Gastroesophageal sphincter (tissue), 4 donors: ENCODE results near the gene ADORA1. TPM values are rescaled to one million over a fixed set of nuclear protein-coding genes. Genes with fewer than 3 reads are reported as not detected.

Experiments
- ATAC-seq: fragments of 150-250 bp; one replicate; pipeline ENCODE4 v1.9.1; 2016; ENCODE audit warnings: mild to moderate bottlenecking, moderate library complexity
- H3K27ac ChIP-seq, 4 donors: fragments of 200-600 bp; sonication (generic) in 3 of 4; 1 replicate in 3 of 4; 2 replicates in 1 of 4; pipeline ENCODE4 v1.5.1; 2016 to 2019
- H3K27me3 ChIP-seq: fragments of 200-600 bp; sonication (generic); one replicate; pipeline ENCODE4 v1.5.1; 2019
- H3K36me3 ChIP-seq, 2 donors: fragments of 200-600 bp; sonication (generic); one replicate each; pipeline ENCODE4 v1.5.1; 2019; ENCODE audit warnings: control low read depth in 1 of 2
- H3K4me1 ChIP-seq, 3 donors: fragments of 200-600 bp; sonication (generic); 1 replicate in 2 of 3; 2 replicates in 1 of 3; pipeline ENCODE4 v1.5.1; 2016 to 2019; ENCODE audit warnings: control low read depth in 2 of 3
- H3K4me3 ChIP-seq, 2 donors: fragments of 200-600 bp; sonication (generic); one replicate each; pipeline ENCODE4 v1.5.1; 2019; ENCODE audit warnings: mild to moderate bottlenecking in 1 of 2, moderate library complexity in 1 of 2
- H3K9me3 ChIP-seq, 3 donors: fragments of 200-600 bp; sonication (generic); one replicate each; pipeline ENCODE4 v1.5.1; 2017 to 2019; ENCODE audit warnings: control low read depth in 2 of 3
- EP300 ChIP-seq: sonication (generic); formaldehyde crosslinking; IDR thresholded peaks from one replicate; pipeline ENCODE4 v1.6.1; 2017; ENCODE audit warnings: antibody characterized with exemption, mild to moderate bottlenecking
- POLR2A ChIP-seq, 2 donors: fragments of 450-650 bp; IDR thresholded peaks; one replicate each; pipeline ENCODE4 v1.6.1; 2017; ENCODE audit warnings: antibody characterized with exemption in 2 of 2, mild to moderate bottlenecking in 2 of 2, moderate library complexity in 1 of 2
- POLR2AphosphoS5 ChIP-seq: sonication (generic); formaldehyde crosslinking; IDR thresholded peaks from one replicate; pipeline ENCODE4 v1.6.1; 2017; ENCODE audit warnings: antibody characterized with exemption
- WGBS, 2 donors: methylation state at CpG; one replicate each; pipeline ENCODE4 v1.1.5; 2018; ENCODE audit warnings: low coverage in 1 of 2; 5-methylcytosine and 5-hydroxymethylcytosine counted together
- total RNA-seq, 4 donors: library from RNA; depleted of rRNA; stranded (reverse); fragments of >200 nt; gene quantifications; one replicate each; pipeline ENCODE4 v1.1.0, GENCODE V29; 2016
- TF ChIP-seq, protein P1 (sequence below), 4 experiments: fragments of 200-600 bp in 2 of 4; fragments of 450-650 bp in 2 of 4; sonication (generic) in 1 of 4; IDR thresholded peaks; one replicate each; pipeline ENCODE4 v1.5.1; 2017 to 2019; ENCODE audit warnings: antibody characterized with exemption in 4 of 4, mild to moderate bottlenecking in 2 of 4, moderate library complexity in 2 of 4

ADORA1 gene
- total RNA-seq, 4 donors from 2014 or later = 0.16 to 2.7 (median 0.33) TPM

DNA sequence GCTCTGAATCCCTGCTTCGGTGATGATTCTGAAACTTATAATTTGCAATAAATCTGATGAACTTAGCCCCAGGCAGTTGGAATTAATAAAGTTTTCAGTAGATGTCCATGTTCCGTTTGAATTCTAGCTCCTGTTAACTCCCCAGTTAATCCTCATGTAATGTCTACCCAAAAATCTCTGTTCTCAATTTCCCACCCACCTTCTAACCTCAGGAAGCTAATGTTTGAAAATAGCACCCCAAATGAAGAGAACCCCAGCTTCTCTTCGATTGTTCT lies 45.4 kb upstream of the ADORA1 start:
- WGBS, 2 donors = 58 to 68% methylated on average over 2 to 3 of the region's 3 CpGs
- Histone ChIP-seq H3K9me3 (no peaks in the 10 kb centered on the region), H3K4me3 (no peak overlapping the region), H3K36me3 (no peaks in the 10 kb centered on the region), H3K4me1 (no peaks in the 10 kb centered on the region), H3K27me3 (peaks cover 34% of the 10 kb centered on the region), H3K27ac (no peak overlapping the region)
- no peak for ATAC-seq
- TF ChIP-seq POLR2AphosphoS5 (no peak), POLR2A (IDR thresholded peaks at IDR 0.05) (no peak), EP300 (no peak)
- TF ChIP-seq, protein P1, sequence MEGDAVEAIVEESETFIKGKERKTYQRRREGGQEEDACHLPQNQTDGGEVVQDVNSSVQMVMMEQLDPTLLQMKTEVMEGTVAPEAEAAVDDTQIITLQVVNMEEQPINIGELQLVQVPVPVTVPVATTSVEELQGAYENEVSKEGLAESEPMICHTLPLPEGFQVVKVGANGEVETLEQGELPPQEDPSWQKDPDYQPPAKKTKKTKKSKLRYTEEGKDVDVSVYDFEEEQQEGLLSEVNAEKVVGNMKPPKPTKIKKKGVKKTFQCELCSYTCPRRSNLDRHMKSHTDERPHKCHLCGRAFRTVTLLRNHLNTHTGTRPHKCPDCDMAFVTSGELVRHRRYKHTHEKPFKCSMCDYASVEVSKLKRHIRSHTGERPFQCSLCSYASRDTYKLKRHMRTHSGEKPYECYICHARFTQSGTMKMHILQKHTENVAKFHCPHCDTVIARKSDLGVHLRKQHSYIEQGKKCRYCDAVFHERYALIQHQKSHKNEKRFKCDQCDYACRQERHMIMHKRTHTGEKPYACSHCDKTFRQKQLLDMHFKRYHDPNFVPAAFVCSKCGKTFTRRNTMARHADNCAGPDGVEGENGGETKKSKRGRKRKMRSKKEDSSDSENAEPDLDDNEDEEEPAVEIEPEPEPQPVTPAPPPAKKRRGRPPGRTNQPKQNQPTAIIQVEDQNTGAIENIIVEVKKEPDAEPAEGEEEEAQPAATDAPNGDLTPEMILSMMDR (IDR thresholded peaks at IDR 0.05) = no peak

DNA sequence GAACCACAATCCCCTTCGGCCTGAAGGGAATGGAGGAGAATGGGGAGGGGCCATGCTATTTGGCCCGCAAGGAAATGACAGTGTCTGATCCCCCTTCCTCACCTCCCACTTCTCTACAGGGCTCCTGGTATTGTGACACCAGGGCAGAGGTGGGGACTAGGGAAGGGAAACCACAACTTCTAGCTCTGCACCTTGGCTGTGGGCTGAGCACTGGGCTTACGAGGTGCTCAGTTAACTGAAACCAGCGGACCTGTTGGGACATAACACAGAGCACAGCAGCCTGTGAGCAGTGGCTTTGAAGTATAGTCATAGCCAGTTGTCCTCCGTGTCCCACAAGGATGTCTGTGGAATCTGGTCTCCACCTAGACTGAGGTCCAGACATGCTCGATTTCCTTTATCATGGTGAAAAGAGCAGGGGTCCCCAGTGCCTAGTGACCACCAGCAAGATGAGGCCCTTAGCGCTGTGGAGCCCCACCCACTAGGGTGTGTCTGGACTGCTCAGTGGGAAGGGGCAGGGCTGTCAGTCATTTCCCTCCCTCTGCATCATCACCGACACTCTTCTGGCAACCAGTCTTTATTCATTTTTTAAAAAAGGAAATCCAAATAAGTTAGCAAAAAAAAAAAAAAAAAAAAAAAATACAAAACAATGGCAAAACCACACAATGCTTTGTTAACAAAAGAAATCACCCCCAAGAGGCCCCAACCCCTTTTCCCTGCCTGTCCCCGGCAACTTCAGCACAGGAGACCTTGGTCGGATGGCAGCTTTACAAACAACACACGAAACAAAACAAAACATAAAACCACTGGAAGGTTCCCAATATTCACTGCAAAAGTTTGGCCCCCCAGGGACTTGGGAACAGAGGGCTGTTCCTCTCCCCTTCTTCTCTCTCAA lies 44.7 kb upstream of the ADORA1 start:
- Histone ChIP-seq H3K4me3 (no peak overlapping the region), H3K27ac (no peak overlapping the region), H3K36me3 (no peaks in the 10 kb centered on the region), H3K9me3 (no peaks in the 10 kb centered on the region), H3K27me3 (peaks cover 30% of the 10 kb centered on the region), H3K4me1 (no peaks in the 10 kb centered on the region)
- WGBS, 2 donors = 65% methylated on average over 5 of the region's 11 CpGs; no CpG with 5 or more reads in 1 of the 2 donors
- no peak for ATAC-seq
- TF ChIP-seq POLR2AphosphoS5 (no peak), EP300 (no peak), POLR2A (IDR thresholded peaks at IDR 0.05) (no peak)
- TF ChIP-seq, protein P1 (IDR thresholded peaks at IDR 0.05) = no peak

DNA sequence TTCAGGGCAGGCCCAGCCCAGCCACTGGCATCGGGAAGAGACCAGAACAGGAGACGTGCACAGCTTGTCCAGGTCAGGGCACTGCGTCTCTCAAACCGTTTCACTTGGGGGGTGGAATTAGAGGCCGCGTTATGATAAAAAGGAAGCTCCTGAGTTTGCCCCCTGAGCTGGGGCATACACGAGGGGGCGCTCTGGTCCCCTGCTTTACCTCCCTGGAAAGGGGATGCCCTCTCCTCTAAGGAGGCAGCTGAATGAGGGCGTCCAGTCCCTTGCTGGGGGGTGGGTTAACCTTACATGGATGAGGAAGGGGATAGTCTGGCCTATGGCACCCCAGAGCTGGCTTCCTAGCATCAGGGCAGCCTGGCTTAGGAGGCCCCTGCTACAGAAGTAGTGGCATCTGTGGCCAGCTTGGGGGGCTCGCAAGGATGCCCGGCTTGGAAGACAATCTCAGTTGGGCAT lies 44.0 kb upstream of the ADORA1 start:
- H3K9me3 ChIP-seq = no peaks in the 10 kb centered on the region
- 70 to 80% methylated on average over 1 to 2 of the region's 11 CpGs for WGBS, 2 donors
- H3K36me3 ChIP-seq = no peaks in the 10 kb centered on the region
- ATAC-seq = no peak
- TF ChIP-seq, protein P1 (IDR thresholded peaks at IDR 0.05) = no peak
- TF ChIP-seq EP300 = no peak
- no peak for TF ChIP-seq POLR2AphosphoS5
- no peak for TF ChIP-seq POLR2A (IDR thresholded peaks at IDR 0.05)
- no peak overlapping the region for H3K4me3 ChIP-seq
- H3K4me1 ChIP-seq = no peaks in the 10 kb centered on the region
- peaks cover 25% of the 10 kb centered on the region for H3K27me3 ChIP-seq
- no peak overlapping the region for H3K27ac ChIP-seq

DNA sequence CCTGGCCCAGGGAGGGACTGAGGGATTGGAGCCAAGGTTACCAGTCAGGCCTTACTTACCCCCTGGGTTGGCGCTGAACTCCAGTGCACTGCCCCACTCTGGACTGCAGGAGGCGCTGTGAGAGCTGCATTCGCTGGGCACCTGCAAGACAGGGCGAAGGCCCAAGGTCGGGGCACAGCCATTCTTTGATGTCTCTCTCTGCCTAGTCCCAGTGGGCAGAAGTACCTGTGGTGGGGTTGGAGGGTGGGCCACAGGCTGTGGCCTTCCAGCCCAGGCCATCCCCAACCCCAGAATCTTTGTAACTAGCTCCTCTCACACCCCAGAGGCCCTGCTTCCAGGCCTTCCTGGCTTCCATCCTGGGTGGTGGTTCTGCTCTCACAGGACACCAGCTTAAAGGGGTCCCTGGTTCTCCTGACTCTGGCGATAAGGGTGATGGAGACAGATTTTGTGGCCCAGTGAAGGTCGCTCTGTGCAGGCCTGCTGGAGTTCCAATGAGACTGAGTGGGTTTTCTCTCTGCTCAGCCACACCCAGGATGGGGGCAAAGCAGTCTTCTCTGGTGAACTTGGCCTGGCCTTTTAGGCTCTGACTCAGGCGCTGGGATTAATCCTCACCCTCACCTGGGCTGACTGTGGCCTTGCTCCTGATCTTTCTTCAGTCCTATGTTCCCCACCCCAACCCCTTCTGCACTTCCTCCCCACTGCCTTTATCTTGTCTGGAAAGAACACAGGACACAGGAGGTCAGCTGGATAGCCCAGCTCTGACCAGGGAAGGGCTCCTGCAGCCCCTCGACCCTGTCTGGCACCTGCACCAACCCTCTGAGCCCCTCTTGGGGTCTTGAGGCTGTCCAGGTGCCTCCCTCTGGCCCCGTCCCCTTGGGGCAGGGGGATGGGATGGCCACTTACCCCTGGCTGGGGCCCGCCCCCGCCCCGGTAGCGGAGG lies 42.7 kb upstream of the ADORA1 start:
- Histone ChIP-seq H3K9me3 (no peaks in the 10 kb centered on the region), H3K4me1 (no peaks in the 10 kb centered on the region), H3K4me3 (no peak overlapping the region), H3K27ac (no peak overlapping the region), H3K27me3 (peaks cover 25% of the 10 kb centered on the region), H3K36me3 (no peaks in the 10 kb centered on the region)
- WGBS, 2 donors = 80 to 83% methylated on average over 2 to 7 of the region's 14 CpGs
- ATAC-seq = no peak
- TF ChIP-seq POLR2A (IDR thresholded peaks at IDR 0.05) = no peak
- TF ChIP-seq POLR2AphosphoS5 = no peak
- TF ChIP-seq, protein P1 (IDR thresholded peaks at IDR 0.05) = no peak
- no peak for TF ChIP-seq EP300
